OCI-LY3 (cell line): Measurements from ENCODE around the gene PTPN1.

Source experiments
- H2AFZ ChIP-seq: fragments of 200-600, 300-600 bp; shearing (Covaris generic); 2 replicates; pipeline ENCODE4 v1.6.0; 2014; ENCODE audit warnings: antibody characterized with exemption, low read depth, low read length
- H3K27ac ChIP-seq: fragments of 200-600, 300-600 bp; sonication (generic); 2 replicates; pipeline ENCODE4 v1.5.1; 2014; ENCODE audit warnings: mild to moderate bottlenecking, low read length, moderate library complexity, mixed read lengths
- H3K27me3 ChIP-seq: fragments of 200-600, 300-600 bp; sonication (generic); 2 replicates; pipeline ENCODE4 v1.6.1; 2014; ENCODE audit warnings: low read depth, low read length, mixed read lengths
- H3K36me3 ChIP-seq: fragments of 200-600, 300-600 bp; sonication (generic); replicated peaks from 2 replicates; pipeline ENCODE3; 2014; ENCODE audit warnings: low read depth, low read length, mixed read lengths
- H3K4me1 ChIP-seq: fragments of 300-600, 200-600 bp; sonication (generic); 2 replicates; pipeline ENCODE4 v1.6.1; 2014; ENCODE audit warnings: low read length, mixed read lengths
- H3K4me2 ChIP-seq: fragments of 200-600, 300-600 bp; sonication (generic); 2 replicates; pipeline ENCODE4 v1.6.1; 2014; ENCODE audit warnings: low read length, mixed read lengths
- H3K4me3 ChIP-seq: fragments of 300-600, 200-600 bp; sonication (generic); 2 replicates; pipeline ENCODE4 v1.5.1; 2014; ENCODE audit warnings: antibody characterized with exemption, mild to moderate bottlenecking, low read length, moderate library complexity
- H3K79me2 ChIP-seq: fragments of 300-600, 200-600 bp; shearing (Covaris generic); 2 replicates; pipeline ENCODE4 v1.6.1; 2014; ENCODE audit warnings: mild to moderate bottlenecking, low read length, mixed read lengths
- H3K9ac ChIP-seq: fragments of 300-600, 200-600 bp; shearing (Covaris generic); 2 replicates; pipeline ENCODE4 v1.6.0; 2014; ENCODE audit warnings: mild to moderate bottlenecking, low read length, moderate library complexity
- H3K9me3 ChIP-seq: fragments of 200-600, 300-600 bp; shearing (Covaris generic); 2 replicates; pipeline ENCODE4 v1.6.1; 2014; ENCODE audit warnings: low read length, mixed read lengths; ENCODE audit not compliant: insufficient read depth
- H4K20me1 ChIP-seq: fragments of 200-600, 300-600 bp; sonication (generic); 2 replicates; pipeline ENCODE4 v1.6.1; 2016; ENCODE audit warnings: low read length, mixed read lengths; ENCODE audit not compliant: insufficient read depth
- EZH2phosphoT487 ChIP-seq: fragments of 200-600 bp; shearing (Covaris generic); IDR thresholded peaks from 2 replicates; pipeline ENCODE4 v1.6.1; 2018; ENCODE audit warnings: antibody characterized with exemption, mixed run types, low read depth
- TF ChIP-seq, protein P1 (sequence below): fragments of 200-600, 300-600 bp; sonication (generic); IDR thresholded peaks from 2 replicates; pipeline ENCODE4 v1.5.1; 2014; ENCODE audit warnings: antibody characterized with exemption, low read length, low read depth

PTPN1 gene

DNA sequence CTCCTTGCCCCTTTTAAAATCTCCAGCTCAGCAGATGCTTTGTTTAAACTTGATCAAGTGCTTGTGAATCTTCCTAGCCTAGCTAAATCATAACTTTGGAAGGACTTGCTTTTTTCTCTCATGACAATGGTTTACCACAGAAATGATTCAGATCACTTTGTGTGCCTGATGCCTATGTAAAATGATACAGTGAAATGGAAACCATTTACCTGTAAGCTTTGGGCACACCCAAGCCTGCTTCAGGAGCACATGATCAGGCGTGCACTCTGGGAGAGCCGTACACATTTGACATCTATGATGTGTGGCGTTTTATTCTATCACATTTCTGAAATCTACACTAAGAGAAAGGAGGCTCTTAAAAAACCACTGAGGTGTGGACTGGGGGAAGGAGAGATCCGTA lies 41.1 kb downstream of the PTPN1 start:
- Histone ChIP-seq H3K36me3 (peaks cover 82% of the 10 kb centered on the region), H3K79me2 (peaks cover 99% of the 10 kb centered on the region), H3K9me3 (peaks cover 20% of the 10 kb centered on the region), H3K4me2 (peak overlapping the region; percentile 33), H3K9ac (peak overlapping the region; percentile 13; the same call in 1 of the 2 replicates), H3K27me3 (no peaks in the 10 kb centered on the region), H3K4me3 (no peak overlapping the region), H4K20me1 (peaks cover 71% of the 10 kb centered on the region), H2AFZ (no peak overlapping the region), H3K4me1 (peaks cover 70% of the 10 kb centered on the region), H3K27ac (peak overlapping the region; percentile 32)
- TF ChIP-seq, protein P1, sequence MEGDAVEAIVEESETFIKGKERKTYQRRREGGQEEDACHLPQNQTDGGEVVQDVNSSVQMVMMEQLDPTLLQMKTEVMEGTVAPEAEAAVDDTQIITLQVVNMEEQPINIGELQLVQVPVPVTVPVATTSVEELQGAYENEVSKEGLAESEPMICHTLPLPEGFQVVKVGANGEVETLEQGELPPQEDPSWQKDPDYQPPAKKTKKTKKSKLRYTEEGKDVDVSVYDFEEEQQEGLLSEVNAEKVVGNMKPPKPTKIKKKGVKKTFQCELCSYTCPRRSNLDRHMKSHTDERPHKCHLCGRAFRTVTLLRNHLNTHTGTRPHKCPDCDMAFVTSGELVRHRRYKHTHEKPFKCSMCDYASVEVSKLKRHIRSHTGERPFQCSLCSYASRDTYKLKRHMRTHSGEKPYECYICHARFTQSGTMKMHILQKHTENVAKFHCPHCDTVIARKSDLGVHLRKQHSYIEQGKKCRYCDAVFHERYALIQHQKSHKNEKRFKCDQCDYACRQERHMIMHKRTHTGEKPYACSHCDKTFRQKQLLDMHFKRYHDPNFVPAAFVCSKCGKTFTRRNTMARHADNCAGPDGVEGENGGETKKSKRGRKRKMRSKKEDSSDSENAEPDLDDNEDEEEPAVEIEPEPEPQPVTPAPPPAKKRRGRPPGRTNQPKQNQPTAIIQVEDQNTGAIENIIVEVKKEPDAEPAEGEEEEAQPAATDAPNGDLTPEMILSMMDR = no peak
- TF ChIP-seq EZH2phosphoT487 = no peak

DNA sequence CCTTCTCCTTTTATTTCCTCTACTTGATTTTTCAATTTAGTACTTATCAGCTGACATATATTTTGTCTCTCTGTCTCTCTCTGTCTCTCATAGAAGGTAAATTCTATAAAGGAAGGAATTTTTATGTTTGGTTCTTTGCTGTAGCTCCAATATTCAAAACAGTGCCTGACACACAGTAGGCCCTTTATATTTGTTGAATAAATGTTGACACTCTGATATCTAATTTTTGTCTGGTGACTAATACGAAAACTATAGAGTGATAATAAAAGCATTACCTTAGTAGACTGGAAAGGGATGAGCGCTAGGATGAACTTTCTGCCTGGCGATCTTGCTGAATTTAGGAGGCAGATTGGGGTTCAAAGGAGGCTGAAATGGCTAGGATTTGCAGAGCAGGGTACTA lies 42.8 kb downstream of the PTPN1 start:
- Histone ChIP-seq H3K4me1 (peaks cover 53% of the 10 kb centered on the region), H4K20me1 (peaks cover 80% of the 10 kb centered on the region), H3K36me3 (peaks cover 86% of the 10 kb centered on the region), H3K9ac (no peak overlapping the region), H3K4me2 (no peak overlapping the region), H3K27me3 (no peaks in the 10 kb centered on the region), H3K79me2 (peaks cover 99% of the 10 kb centered on the region), H3K9me3 (peaks cover 20% of the 10 kb centered on the region), H3K27ac (no peak overlapping the region), H2AFZ (no peak overlapping the region), H3K4me3 (no peak overlapping the region)
- no peak for TF ChIP-seq EZH2phosphoT487
- TF ChIP-seq, protein P1 = no peak

DNA sequence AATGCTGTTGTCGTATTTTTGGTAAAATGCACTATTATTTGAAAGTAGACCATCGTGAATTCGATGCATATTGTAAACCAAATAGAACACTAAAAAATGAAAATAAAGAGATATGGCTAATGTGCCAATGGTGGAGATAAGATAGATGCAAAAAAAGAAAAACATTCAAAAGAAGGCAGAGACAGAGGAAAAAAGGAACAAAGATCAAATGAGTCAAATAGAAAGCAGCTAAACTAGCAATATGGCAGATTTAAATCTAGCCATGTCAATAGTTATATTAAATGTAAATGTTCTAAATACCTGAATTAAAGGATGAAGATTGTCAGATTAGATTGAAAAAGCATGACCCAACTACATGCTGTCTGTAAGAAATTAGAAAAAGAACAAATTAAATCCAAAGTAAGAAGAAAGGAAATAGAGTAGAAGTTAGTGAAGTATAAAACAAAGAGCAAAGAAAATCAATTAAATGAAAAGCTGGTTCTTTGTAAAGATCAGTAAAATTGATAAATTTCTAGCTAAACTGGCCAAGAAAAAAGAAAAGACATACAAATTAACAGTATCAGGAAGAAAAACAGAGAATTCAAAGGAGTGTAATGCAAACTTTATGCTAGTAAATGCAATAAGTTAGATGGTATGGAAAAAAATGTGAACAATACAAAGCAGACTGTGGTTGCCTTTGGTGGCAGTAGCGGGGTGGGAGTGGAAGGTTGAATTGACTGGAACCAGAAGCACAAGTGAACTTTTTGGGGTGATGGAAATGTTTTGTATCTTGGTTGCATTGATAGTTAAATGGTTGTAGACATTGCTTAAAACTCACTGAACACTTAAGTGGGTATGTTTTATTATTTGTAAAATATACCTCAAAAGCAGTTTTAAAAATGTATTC lies 44.8 kb downstream of the PTPN1 start:
- H3K4me1 ChIP-seq = peaks cover 46% of the 10 kb centered on the region

DNA sequence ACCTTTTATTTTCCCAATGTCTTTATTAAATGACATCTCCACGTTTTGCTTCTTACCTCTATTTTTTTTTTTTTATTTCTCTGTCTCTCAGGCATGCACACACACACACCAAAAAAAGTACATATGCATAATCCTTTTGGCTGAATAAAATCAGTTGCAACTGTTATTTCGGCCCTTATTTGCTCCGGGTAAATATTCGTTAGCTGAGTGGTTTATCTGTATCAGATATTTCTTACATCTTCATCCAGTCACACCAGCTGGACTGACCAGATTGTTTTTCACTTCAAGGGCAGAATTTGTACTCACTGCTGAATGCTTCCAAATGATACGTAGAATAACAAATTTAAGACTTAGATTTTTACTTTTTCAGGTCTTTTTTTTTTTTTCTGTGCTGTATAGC lies 45.5 kb downstream of the PTPN1 start:
- H3K4me2 ChIP-seq = no peak overlapping the region
- no peak overlapping the region for H3K9ac ChIP-seq
- no peaks in the 10 kb centered on the region for H3K27me3 ChIP-seq
- H3K4me3 ChIP-seq = no peak overlapping the region
- TF ChIP-seq, protein P1 = no peak
- no peak for TF ChIP-seq EZH2phosphoT487
- peaks cover 20% of the 10 kb centered on the region for H3K9me3 ChIP-seq
- H3K36me3 ChIP-seq = peaks cover 79% of the 10 kb centered on the region
- H3K79me2 ChIP-seq = peaks cover 99% of the 10 kb centered on the region
- H3K4me1 ChIP-seq = peaks cover 46% of the 10 kb centered on the region
- H4K20me1 ChIP-seq = peaks cover 83% of the 10 kb centered on the region
- H3K27ac ChIP-seq = no peak overlapping the region
- H2AFZ ChIP-seq = no peak overlapping the region

More for the DNA sequence above, 44.8 kb downstream of the PTPN1 start:
- peak overlapping the region; percentile 10 for H3K27ac ChIP-seq
- H2AFZ ChIP-seq = no peak overlapping the region
- H3K36me3 ChIP-seq = peaks cover 81% of the 10 kb centered on the region
- no peak for TF ChIP-seq EZH2phosphoT487
- TF ChIP-seq, protein P1 = no peak
- no peak overlapping the region for H3K4me2 ChIP-seq
- H3K79me2 ChIP-seq = peaks cover 99% of the 10 kb centered on the region
- H3K27me3 ChIP-seq = no peaks in the 10 kb centered on the region
- H4K20me1 ChIP-seq = peaks cover 84% of the 10 kb centered on the region
- H3K9ac ChIP-seq = no peak overlapping the region
- H3K4me3 ChIP-seq = no peak overlapping the region
- peaks cover 20% of the 10 kb centered on the region for H3K9me3 ChIP-seq
